ENCODE measurements around the gene CDH13.

- TF ChIP-seq PATZ1 (CRISPR knock-in tag; IDR thresholded peaks at IDR 0.05; ENCODE audit: borderline replicate concordance), result no peak
- no peak for TF ChIP-seq PPARA (CRISPR knock-in tag; IDR thresholded peaks at IDR 0.05; ENCODE audit: borderline replicate concordance)
- TF ChIP-seq ISL1 (CRISPR knock-in tag; IDR thresholded peaks at IDR 0.05), result no peak
- TF ChIP-seq ZNF8 (CRISPR knock-in tag; IDR thresholded peaks at IDR 0.05), result no peak
- TF ChIP-seq CREB5 (CRISPR knock-in tag; IDR thresholded peaks at IDR 0.05; ENCODE audit: low read depth), result no peak
- no peak for TF ChIP-seq ESRRG (CRISPR knock-in tag; IDR thresholded peaks at IDR 0.05)
- TF ChIP-seq ARNTL (CRISPR knock-in tag; IDR thresholded peaks at IDR 0.05; ENCODE audit: borderline replicate concordance, low read depth), result no peak
- no peak for TF ChIP-seq ZC3H10 (CRISPR knock-in tag; IDR thresholded peaks at IDR 0.05)
- no peak for TF ChIP-seq SNAI2 (CRISPR knock-in tag; IDR thresholded peaks at IDR 0.05)
- no peak for TF ChIP-seq POU6F1 (CRISPR knock-in tag; IDR thresholded peaks at IDR 0.05; ENCODE audit: borderline replicate concordance, low read depth)
Observed at GRCh38 chr16:83010776-83011720, 384.3 kb downstream of the CDH13 start.

Measured in SK-N-SH treated with all-trans-retinoic acid at 6 μM for 48 hours (cell line).